Colonic mucosa (tissue), 4 donors: ENCODE results near the gene OR10A3. TPM values are rescaled to one million over a fixed set of nuclear protein-coding genes. Genes with fewer than 3 reads are reported as not detected.

Experiments
- DNase-seq: peaks from one replicate; pipeline ENCODE4 v3.0.0-alpha.2; 2020
- H3K27ac ChIP-seq: fragments of 200-600 bp; one replicate; pipeline ENCODE4 v1.8.0; 2021
- H3K27me3 ChIP-seq: fragments of 200-600 bp; one replicate; pipeline ENCODE4 v1.8.0; 2021
- H3K36me3 ChIP-seq: fragments of 200-600 bp; one replicate; pipeline ENCODE4 v1.8.0; 2021
- H3K4me1 ChIP-seq: fragments of 200-600 bp; one replicate; pipeline ENCODE4 v1.8.0; 2021; ENCODE audit warnings: mild to moderate bottlenecking
- H3K4me3 ChIP-seq: fragments of 200-600 bp; one replicate; pipeline ENCODE4 v1.8.0; 2021
- H3K9ac ChIP-seq, 2 donors: one replicate each; pipeline ENCODE4 v1.7.0; 2013; ENCODE audit warnings: control low read depth in 2 of 2, low read depth in 2 of 2, low read length in 2 of 2
- H3K9me3 ChIP-seq: fragments of 200-600 bp; one replicate; pipeline ENCODE4 v1.8.0; 2021
- CTCF ChIP-seq: fragments of 200-600 bp; IDR thresholded peaks from one replicate; pipeline ENCODE4 v1.8.0; 2022; ENCODE audit warnings: antibody characterized with exemption, mild to moderate bottlenecking
- intact Hi-C: fragments of 100-400 bp; cut with DNase I; formaldehyde crosslinking; loops from one replicate; pipeline ENCODE4 v1.14.1; 2022
- total RNA-seq, 2 donors: library from RNA; stranded (reverse); fragmentation: NEBNext Ultra II Directional in 1 of 2; extraction: Animal tissue kit (Norgen Biotek cat#: 25700) in 1 of 2; gene quantifications; one replicate each; pipeline ENCODE4 v1.2.1, GENCODE V29; 2021
- donor health status: healthy.
- donor health status: DM: no; HTN: no; CAD: no.
- donor health status: DM: no; HTN: no; CAD: no.

Gene OR10A3
- total RNA-seq, 2 donors from 2014 or later: not detected

GRCh38 chr11:7936615-7937014 lies 4.9 kb downstream of the OR10A3 start:
- no peak overlapping the region for H3K4me3 ChIP-seq
- no peaks in the 10 kb centered on the region for H3K4me1 ChIP-seq
- intact Hi-C loops: no loop called here
- H3K27me3 ChIP-seq: no peaks in the 10 kb centered on the region
- H3K9me3 ChIP-seq: no peaks in the 10 kb centered on the region
- no peak overlapping the region for H3K27ac ChIP-seq
- peak; percentile 50 for DNase-seq
- TF ChIP-seq CTCF: no peak
- no peaks in the 10 kb centered on the region for H3K36me3 ChIP-seq
- no peak overlapping the region for H3K9ac ChIP-seq

- H3K36me3 ChIP-seq: no peaks in the 10 kb centered on the region
- H3K4me1 ChIP-seq: no peaks in the 10 kb centered on the region
- no peak for TF ChIP-seq CTCF
- no peak within 1 kb of the TSS for H3K9ac ChIP-seq
- no peak within 1 kb of the TSS for H3K4me3 ChIP-seq
- H3K27ac ChIP-seq: no peak within 1 kb of the TSS
- H3K27me3 ChIP-seq: no peaks in the 10 kb centered on the region
- H3K9me3 ChIP-seq: no peaks in the 10 kb centered on the region
- DNase-seq: no peak
- intact Hi-C loops: no loop called here
Measured at GRCh38 chr11:7931168-7931567, 10.3 kb downstream of the OR10A3 start, which contains the start of gene OR10A6. Gene OR10A6, minus strand, starts transcription at chr11:7931268. Its CDS starts 2,606 bp downstream, at chr11:7928662.

- Histone ChIP-seq H3K27me3 (no peaks in the 10 kb centered on the region), H3K27ac (no peak overlapping the region), H3K36me3 (no peaks in the 10 kb centered on the region), H3K9me3 (no peaks in the 10 kb centered on the region), H3K4me3 (no peak overlapping the region), H3K4me1 (no peaks in the 10 kb centered on the region), H3K9ac (no peak overlapping the region)
- DNase-seq: no peak
- intact Hi-C loops: no loop called here
- no peak for TF ChIP-seq CTCF
Measured at GRCh38 chr11:7927635-7928034, 13.9 kb downstream of the OR10A3 start.

GRCh38 chr11:7924536-7924935 lies 17.0 kb downstream of the OR10A3 start:
- DNase-seq: no peak
- H3K27me3 ChIP-seq: no peaks in the 10 kb centered on the region

GRCh38 chr11:7918141-7918540 lies 23.4 kb downstream of the OR10A3 start:
- no peak for TF ChIP-seq CTCF
- no peaks in the 10 kb centered on the region for H3K27me3 ChIP-seq
- H3K4me3 ChIP-seq: no peak overlapping the region
- no peak for DNase-seq
- no peak overlapping the region for H3K27ac ChIP-seq
- H3K9ac ChIP-seq: no peak overlapping the region
- intact Hi-C loops: no loop called here
- H3K9me3 ChIP-seq: no peaks in the 10 kb centered on the region
- no peaks in the 10 kb centered on the region for H3K4me1 ChIP-seq
- no peaks in the 10 kb centered on the region for H3K36me3 ChIP-seq

More at GRCh38 chr11:7924536-7924935, 17.0 kb downstream of the OR10A3 start:
- intact Hi-C loops: no loop called here
- Histone ChIP-seq H3K4me1 (no peaks in the 10 kb centered on the region), H3K36me3 (no peaks in the 10 kb centered on the region), H3K9me3 (no peaks in the 10 kb centered on the region), H3K9ac (no peak overlapping the region), H3K27ac (no peak overlapping the region), H3K4me3 (no peak overlapping the region)
- TF ChIP-seq CTCF: no peak

GRCh38 chr11:7911011-7911410 lies 30.5 kb downstream of the OR10A3 start:
- no peaks in the 10 kb centered on the region for H3K36me3 ChIP-seq
- intact Hi-C loops: no loop called here
- no peak for TF ChIP-seq CTCF

More at GRCh38 chr11:7911011-7911410, 30.5 kb downstream of the OR10A3 start:
- no peak for DNase-seq
- Histone ChIP-seq H3K9me3 (no peaks in the 10 kb centered on the region), H3K4me1 (no peaks in the 10 kb centered on the region), H3K27me3 (no peaks in the 10 kb centered on the region), H3K27ac (no peak overlapping the region), H3K4me3 (no peak overlapping the region), H3K9ac (no peak overlapping the region)
